Forelimb muscle (tissue), 1 donor: Measurements from ENCODE around the gene FLT1. TPM values are rescaled to one million over a fixed set of nuclear protein-coding genes. Genes with fewer than 3 reads are reported as not detected.

Experiments
- DNase-seq: peaks from one replicate; pipeline ENCODE4 v3.0.0-alpha.2; 2013; ENCODE audit warnings: low read depth
- polyA plus RNA-seq: library from polyadenylated mRNA; unstranded; fragments of 120-200 nt; gene quantifications from one replicate; pipeline ENCODE4 v1.2.1, GENCODE V29; 2013; ENCODE audit not compliant: insufficient read length

FLT1 gene
- polyA plus RNA-seq, 1 donor, result 14.4 TPM

GRCh38 chr13:28347456-28348371 is 147.2 kb downstream of the FLT1 start:
- no peak for DNase-seq

DNA sequence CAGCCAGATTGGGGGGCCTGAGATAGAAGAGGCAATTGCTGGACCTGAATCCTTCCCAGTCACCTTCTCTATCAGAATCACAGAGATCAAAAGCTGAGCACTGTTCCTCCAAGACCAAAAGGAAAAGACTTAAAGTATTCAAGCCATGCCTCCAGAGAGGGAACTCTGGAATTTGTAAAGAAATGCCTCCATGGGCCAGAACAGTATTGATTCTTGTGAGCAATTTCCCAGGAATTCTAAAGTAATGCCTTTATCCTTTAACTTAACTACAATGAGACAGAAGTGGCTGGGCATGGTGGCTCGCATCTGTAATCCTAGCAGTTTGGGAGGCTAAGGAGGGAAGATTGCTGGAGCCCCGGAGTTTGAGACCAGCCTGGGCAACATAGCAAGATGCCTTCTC is 148.8 kb downstream of the FLT1 start:
- no peak for DNase-seq

DNA sequence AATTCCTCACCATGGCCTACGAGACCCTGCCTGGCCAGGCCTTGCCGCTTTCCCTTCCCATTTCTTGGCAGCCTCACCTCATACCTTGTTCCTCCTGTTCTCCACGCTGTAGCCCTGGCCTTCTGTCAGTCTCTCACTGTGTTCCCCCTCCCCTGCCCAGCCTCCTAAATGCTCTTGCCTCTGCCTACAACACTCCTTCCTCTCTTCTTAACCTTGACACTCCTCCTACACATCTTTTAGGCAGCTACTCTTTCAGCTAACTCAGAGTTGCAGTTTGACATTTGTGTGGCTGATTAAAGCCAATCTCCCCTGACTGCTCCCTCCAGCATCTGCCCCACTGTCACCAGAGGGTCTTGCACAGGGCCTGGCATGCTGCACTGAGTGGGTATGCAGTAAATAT is 150.8 kb downstream of the FLT1 start:
- no peak for DNase-seq

- no peak for DNase-seq
Measured at GRCh38 chr13:28342251-28342650, 152.7 kb downstream of the FLT1 start.

DNA sequence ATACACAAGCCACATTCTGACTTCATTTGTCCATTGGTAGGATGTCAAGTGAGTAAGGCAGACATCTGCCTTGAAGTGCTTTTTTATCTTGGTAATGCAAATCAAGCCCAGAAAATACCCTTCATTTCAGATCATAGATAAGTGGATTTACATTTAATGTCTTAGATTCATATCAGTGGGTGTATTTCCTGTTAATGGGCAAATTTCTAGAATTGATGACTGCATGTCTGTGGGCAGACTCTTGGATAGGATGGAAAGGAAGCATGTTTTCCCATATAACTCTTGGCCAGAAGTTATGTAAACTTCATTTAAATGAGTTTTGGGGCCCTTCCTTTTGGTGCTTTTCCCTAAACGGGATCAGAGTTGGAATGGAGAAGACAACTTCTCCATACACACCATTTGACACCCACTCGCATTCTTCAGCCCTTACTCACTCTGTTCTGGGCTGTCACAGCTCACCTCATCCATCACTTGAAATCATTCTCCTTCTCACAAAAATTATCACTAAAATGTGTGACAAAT is 154.6 kb downstream of the FLT1 start:
- no peak for DNase-seq

- DNase-seq, result no peak
Measured at GRCh38 chr13:28339419-28339818, 155.5 kb downstream of the FLT1 start.

GRCh38 chr13:28338742-28339141 is 156.2 kb downstream of the FLT1 start:
- DNase-seq, result no peak

DNA sequence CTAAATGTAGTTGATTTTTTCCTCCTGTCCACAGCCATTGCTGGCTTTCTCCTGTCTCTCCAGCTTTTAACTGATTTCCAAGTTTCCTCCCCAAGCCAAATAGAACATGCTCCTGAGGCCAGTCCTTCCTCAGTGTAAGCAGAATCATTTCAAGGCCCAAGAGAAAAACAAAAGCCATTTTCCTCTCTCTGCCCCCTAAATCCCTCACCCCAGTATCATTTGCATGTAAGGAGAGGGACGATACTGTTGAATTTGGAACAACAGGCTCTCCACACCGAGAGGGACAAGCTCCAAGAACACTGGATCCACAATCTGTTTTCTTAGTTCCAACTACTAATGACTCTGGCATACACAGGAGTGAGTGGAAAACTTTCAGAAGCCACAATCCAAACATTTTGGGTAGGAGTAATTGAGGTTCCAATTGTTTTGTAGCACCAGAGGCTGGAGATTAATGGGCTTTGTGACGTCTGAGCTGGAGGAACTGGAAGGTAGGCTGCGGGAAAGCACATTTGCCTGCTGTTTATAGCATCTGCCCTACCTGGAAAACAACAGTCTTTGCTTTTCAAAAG is 156.8 kb downstream of the FLT1 start:
- no peak for DNase-seq

GRCh38 chr13:28337166-28338005 is 157.5 kb downstream of the FLT1 start:
- no peak for DNase-seq

- DNase-seq, result no peak
Measured at GRCh38 chr13:28336193-28336657, 158.7 kb downstream of the FLT1 start.

GRCh38 chr13:28333204-28333881 is 161.6 kb downstream of the FLT1 start:
- no peak for DNase-seq

DNA sequence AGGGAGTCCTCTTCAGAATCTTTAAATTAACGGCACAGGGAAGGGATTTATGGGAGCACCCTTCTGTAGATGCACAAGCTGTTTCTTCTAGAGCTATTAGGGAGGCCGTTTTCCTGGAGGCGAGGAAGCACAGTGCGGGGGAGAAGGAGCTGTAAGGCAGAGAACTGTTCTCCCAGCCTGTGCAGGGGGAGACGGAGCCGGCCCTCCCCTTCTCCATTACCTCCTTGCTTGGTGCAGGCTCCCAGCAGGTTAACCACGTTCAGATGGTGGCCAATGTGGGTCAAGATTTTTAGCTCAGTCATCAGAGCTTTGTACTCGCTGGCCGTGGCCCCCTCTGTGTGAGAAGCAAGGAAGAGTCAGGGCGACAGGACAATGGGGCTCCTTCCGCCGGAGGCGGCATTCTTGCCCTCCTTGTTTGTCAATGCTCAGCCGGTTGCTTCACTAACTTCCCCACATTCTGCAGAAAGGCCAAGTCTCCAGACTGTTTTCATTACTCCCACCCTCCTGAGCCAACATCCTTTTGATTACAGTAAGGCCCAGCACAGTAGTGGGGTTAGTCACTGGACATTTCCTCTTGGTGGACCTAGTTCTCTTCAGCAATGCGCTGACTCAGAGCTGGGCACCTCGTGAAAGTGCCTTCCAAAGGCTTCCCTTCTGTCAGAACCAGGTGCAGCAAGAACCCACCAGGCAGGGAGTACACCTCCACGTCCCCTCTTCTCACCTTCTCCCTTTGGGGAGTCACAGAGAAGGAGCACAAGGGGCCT is 165.4 kb downstream of the FLT1 start:
- DNase-seq, result no peak

DNA sequence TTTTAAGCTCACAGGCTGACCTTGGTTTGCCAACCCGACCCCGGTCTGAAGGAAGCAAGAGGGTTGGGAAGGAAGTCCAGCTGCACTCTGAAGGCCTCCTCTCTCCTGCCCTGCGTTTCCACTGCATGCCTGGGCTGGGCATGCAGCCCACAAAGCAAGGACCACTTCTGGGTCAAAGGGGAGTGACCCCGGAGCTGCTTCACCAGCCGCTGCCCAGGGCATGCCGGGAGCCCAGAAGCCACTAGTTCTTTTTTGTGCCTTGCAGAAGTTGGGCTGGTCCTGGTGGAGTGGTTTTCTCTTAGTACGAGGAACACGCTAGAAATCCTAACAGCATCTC is 166.7 kb downstream of the FLT1 start:
- no peak for DNase-seq

GRCh38 chr13:28327373-28328270 is 167.3 kb downstream of the FLT1 start:
- no peak for DNase-seq

- DNase-seq, result no peak
Measured at GRCh38 chr13:28326056-28326455, 168.9 kb downstream of the FLT1 start.

DNA sequence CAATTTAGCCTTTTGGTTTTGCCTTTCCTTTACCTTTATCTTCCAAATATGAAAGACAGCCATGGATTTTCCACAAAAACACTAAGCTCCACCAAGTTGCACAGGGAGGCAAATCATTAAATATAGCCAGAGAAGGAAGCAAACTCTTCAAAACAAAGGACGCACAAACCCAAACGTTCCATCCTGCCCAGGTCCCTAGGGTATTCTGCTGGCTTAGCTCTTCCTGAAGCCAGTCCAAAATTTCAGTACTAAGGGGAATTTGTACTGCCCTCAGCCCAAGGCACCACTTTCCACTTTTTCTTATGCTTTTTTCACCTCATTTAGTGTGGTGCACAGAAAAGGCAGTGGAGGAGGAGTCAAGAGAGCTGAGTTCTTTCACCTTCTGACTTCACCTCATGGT is 169.9 kb downstream of the FLT1 start:
- no peak for DNase-seq

GRCh38 chr13:28324181-28324789 is 170.6 kb downstream of the FLT1 start:
- DNase-seq, result no peak

GRCh38 chr13:28322256-28322905 is 172.5 kb downstream of the FLT1 start:
- no peak for DNase-seq

DNA sequence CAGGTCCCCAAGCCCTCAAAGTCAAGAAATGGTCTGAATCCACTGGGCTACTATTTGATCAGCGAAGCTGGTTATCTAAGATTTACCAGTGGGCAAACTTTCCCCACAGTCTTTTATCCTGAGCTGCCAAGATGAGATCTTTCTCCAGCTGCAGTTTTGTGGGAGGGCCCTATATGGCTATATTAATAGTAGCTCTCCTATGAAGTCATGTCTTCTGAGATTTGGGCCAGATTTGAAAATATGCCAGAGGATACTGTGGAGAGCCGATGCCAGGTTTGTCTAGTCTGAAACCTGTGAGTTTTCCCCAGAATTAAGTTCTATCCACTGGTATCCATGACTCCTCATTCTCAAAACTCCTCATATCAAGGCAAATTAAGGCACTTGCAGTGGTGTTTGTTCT is 173.2 kb downstream of the FLT1 start:
- DNase-seq, result no peak
